GM12891 (cell line): ENCODE data around the gene GBF1.

Experiments used
- DNase-seq: peaks from one replicate; pipeline ENCODE4 v3.0.0; 2011; ENCODE audit warnings: low spot score; ENCODE audit not compliant: insufficient read length
- FAIRE-seq: peaks from 2 replicates; lab custom pipeline; 2011; peaks lifted over from hg19 to GRCh38; lab: Jason Lieb, UNC
- PAX5 ChIP-seq: IDR thresholded peaks from 2 replicates; pipeline ENCODE4 v1.6.1; 2011; ENCODE audit warnings: low read length, moderate library complexity, mild to moderate bottlenecking; ENCODE audit not compliant: insufficient read depth, severe bottlenecking
- POLR2A ChIP-seq: IDR thresholded peaks from 2 replicates; pipeline ENCODE4 v1.6.1; 2011; ENCODE audit warnings: low read depth, low read length, control low read depth
- POLR2AphosphoS5 ChIP-seq: IDR thresholded peaks from 2 replicates; pipeline ENCODE4 v1.6.1; 2011; ENCODE audit warnings: low read depth, low read length, control low read depth
- POU2F2 ChIP-seq: IDR thresholded peaks from 2 replicates; pipeline ENCODE4 v1.6.1; 2011; ENCODE audit warnings: low read depth, mild to moderate bottlenecking, control low read depth, low read length, moderate library complexity
- SPI1 ChIP-seq: IDR thresholded peaks from 2 replicates; pipeline ENCODE4 v1.6.1; 2011; ENCODE audit warnings: low read depth, low read length, control low read depth
- TAF1 ChIP-seq: IDR thresholded peaks from 2 replicates; pipeline ENCODE4 v1.6.1; 2011; ENCODE audit warnings: low read depth, low read length, control low read depth

Gene GBF1

DNA sequence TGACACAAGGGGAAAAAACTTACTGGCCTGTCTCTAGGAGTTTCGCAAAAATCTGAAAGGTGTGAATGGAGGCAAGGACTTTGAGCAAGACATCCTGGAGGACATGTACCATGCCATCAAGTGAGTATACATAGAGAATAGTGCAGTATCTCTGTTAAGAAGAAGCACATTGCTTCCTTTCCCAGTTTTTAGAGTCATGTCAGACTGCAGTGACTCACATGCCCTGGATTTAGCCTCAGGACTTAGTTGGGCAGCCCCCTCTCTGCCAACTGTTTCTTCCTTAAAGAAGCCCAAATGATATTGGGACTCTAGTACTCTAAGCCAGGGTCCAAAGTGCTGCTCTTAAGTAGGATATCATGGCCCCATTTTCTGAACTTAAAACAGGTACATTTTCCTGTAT, 122.1 kb downstream of the GBF1 start:
- FAIRE-seq (no peak), DNase-seq (no peak)
- no peak for TF ChIP-seq POU2F2
- no peak for TF ChIP-seq PAX5
- TF ChIP-seq POLR2A = no peak
- no peak for TF ChIP-seq SPI1
- no peak for TF ChIP-seq TAF1
- no peak for TF ChIP-seq POLR2AphosphoS5

DNA sequence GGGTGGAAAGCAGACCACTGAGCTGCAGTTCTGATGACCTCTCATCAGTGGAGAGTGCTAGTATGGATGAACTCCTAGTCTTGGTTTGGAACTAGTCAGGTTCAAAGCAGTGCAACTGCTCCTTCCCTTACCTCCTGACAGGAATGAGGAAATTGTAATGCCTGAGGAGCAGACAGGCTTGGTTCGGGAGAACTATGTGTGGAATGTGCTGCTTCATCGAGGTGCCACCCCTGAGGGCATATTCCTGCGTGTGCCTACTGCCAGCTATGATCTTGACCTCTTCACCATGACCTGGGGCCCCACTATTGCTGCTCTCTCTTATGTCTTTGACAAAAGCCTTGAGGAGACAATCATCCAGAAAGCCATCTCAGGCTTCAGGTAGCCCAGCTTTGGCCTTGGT, 122.7 kb downstream of the GBF1 start:
- FAIRE-seq = no peak
- no peak for TF ChIP-seq PAX5
- TF ChIP-seq TAF1 = no peak
- no peak for TF ChIP-seq POU2F2
- no peak for DNase-seq

DNA sequence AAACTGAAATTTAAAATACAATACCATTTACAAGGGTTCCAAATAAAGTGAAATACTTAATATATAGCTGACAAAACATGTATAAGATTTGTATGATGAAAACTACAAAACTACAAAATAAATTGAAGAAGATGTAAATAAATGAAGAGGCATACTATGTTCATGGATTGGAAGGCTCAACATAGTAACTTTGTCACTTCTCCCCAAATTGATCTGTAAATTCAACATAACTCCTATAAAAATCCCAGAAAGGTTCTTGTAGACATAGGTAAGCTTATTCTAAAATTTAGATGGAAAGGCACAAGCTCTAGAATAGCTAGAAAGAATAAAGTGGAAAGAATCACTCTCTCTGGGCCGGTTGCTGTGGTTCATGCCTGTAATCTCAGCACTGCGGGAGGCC, 126.0 kb downstream of the GBF1 start:
- TF ChIP-seq SPI1 (no peak), POU2F2 (no peak), POLR2A (no peak), TAF1 (no peak), POLR2AphosphoS5 (no peak), PAX5 (no peak)
- DNase-seq = no peak
- no peak for FAIRE-seq

DNA sequence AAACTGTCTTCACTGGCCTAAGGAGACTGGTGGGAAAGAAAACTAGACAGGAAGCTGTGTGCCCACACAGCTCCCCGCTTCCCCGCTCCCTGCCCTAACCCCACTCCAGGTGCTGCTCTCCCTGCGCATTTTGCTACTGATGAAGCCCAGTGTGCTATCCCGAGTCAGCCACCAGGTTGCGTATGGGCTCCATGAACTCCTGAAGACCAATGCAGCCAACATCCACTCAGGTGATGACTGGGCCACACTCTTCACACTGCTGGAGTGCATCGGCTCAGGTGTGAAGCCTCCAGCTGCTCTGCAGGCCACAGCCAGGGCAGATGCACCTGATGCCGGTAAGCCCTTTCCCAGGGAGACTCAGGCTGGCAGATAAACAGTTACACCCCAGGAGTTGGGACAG, 129.9 kb downstream of the GBF1 start:
- no peak for DNase-seq
- TF ChIP-seq PAX5 = no peak
- no peak for TF ChIP-seq POU2F2
- TF ChIP-seq TAF1 = no peak
- TF ChIP-seq POLR2AphosphoS5 = no peak
- no peak for TF ChIP-seq SPI1
- TF ChIP-seq POLR2A = no peak
- FAIRE-seq = no peak

DNA sequence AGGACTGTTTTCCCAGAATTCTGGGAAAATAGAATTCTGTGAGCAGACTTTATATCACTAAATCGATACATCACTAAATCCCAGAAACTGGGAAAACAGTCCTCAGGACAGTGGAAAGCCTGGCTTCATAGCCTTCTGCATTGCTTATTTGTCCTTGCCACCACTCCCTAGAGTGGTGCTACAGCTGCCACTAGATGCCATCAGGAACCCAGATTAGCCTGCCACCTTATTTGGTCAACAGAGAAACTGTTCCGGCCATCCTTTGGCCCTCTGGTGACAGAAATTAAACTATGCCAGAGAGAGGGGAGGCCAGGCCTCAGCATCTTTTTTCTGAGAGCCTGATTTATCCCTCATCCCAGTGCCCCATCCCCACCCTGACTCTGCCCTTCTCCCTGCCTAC, 130.5 kb downstream of the GBF1 start:
- no peak for FAIRE-seq
- DNase-seq = no peak
- TF ChIP-seq POU2F2 (no peak), TAF1 (no peak)

DNA sequence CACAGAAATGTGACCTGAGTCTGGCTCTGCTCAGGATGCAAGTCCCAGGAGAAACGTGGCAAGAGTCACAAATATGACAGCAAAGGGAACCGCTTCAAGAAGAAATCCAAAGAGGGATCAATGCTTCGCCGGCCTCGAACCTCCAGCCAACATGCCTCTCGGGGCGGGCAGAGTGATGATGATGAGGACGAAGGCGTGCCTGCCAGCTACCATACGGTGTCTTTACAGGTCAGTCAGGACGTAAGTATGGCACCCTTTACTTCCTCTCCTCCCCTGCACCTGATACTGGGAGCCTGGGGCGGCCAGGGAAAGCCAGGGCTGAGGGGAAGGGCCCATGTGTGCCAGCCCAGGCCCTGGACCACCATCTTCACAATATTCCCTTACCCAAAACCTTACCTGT, 131.6 kb downstream of the GBF1 start:
- no peak for DNase-seq
- TF ChIP-seq POLR2A (no peak), SPI1 (no peak), POLR2AphosphoS5 (no peak), POU2F2 (no peak), PAX5 (no peak), TAF1 (no peak)
- FAIRE-seq = no peak

DNA sequence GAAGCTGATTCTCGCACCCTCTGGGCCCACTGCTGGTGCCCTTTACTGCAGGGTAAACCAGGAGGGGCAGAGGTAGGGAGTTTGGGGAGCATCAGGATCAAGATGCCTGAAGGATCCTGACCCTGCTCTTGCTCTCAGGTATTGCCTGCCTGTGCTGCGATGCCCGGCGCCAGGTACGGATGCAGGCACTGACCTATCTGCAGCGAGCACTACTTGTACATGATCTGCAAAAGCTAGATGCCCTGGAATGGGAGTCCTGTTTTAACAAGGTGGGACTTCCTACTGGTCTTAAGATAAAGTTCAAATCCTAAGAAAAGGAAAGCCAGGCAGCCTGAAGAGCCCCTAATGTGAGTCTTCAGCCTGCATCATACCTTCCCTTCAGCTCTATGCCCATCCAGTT, 134.1 kb downstream of the GBF1 start:
- DNase-seq (no peak), FAIRE-seq (no peak)
- TF ChIP-seq PAX5 = no peak
- no peak for TF ChIP-seq POLR2A
- no peak for TF ChIP-seq TAF1
- no peak for TF ChIP-seq POLR2AphosphoS5
- no peak for TF ChIP-seq SPI1
- TF ChIP-seq POU2F2 = no peak

DNA sequence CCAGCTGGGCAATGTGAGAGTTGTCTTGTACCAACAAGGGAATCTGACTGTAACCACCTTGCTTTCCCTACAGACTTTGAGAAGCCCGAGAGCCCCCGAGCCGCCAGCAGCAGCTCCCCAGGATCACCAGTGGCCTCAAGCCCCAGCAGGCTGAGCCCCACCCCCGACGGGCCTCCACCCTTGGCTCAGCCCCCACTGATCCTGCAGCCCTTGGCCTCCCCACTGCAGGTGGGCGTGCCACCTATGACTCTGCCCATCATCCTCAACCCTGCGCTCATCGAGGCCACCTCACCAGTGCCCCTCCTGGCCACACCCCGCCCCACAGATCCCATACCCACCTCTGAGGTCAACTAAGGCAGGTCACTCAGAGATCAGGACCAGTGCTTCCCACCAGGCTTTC, 136.7 kb downstream of the GBF1 start:
- TF ChIP-seq POU2F2 = no peak
- TF ChIP-seq PAX5 = no peak
- no peak for TF ChIP-seq SPI1
- no peak for TF ChIP-seq TAF1
- TF ChIP-seq POLR2A = no peak
- TF ChIP-seq POLR2AphosphoS5 = no peak
- DNase-seq = no peak
- FAIRE-seq = no peak

DNA sequence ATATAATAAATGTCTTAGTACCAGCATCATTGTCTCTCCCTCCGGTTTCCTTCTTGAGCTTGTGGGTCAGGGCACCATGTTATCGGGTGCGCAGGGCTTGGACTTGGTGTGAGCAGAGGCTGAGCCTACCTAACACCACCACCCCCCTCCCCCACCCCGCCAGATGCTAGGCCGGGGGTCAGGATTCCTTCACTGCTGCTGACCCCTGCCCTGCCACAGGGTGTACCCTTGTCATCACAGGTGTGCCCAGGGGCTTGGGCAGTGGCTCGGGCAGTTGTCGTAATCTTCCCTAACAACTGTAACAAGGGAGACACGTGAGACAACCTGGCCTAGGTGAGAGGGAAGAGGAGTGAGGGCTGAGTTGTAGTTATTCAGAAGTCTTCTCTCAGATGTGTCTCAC, 137.5 kb downstream of the GBF1 start:
- TF ChIP-seq POU2F2 = no peak
- FAIRE-seq = no peak
- DNase-seq = no peak

DNA sequence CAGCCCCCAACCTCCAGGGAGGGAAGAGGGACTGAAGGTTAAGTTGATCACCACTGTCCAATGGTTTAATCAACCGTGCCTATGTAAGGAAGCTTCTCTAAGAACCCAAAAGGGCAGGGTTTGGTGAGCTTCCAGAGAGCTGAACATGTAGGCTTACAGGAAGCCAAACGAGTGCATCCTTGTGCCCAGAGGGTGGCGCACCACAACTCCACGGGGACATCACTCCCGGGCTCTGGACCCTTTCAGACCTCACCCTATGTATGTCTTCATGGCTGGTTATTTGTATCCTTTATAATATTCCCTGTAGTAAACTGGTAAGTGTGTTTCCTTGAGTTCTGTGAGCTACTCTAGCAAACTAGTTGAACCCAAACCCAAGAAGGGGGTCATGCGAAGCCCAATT, 138.7 kb downstream of the GBF1 start:
- FAIRE-seq = no peak

More for the DNA sequence above, 138.7 kb downstream of the GBF1 start:
- no peak for DNase-seq
- TF ChIP-seq POLR2AphosphoS5 (no peak), POLR2A (no peak), SPI1 (no peak), TAF1 (no peak), PAX5 (no peak)
